Vagina (tissue), 2 donors: ENCODE measurements around the gene NOTCH1. TPM values are rescaled to one million over a fixed set of nuclear protein-coding genes. Genes with fewer than 3 reads are reported as not detected.

Experiments
- DNase-seq, 2 donors: peaks; one replicate each; pipeline ENCODE4 v3.0.0-alpha.2; 2017; ENCODE audit errors: extremely low spot score in 2 of 2
- H3K27ac ChIP-seq: fragments of 200-600 bp; sonication (generic); one replicate; pipeline ENCODE4 v1.5.1; 2019
- H3K27me3 ChIP-seq: fragments of 200-600 bp; sonication (generic); one replicate; pipeline ENCODE4 v1.5.1; 2019
- H3K36me3 ChIP-seq, 2 donors: fragments of 200-600 bp; sonication (generic); one replicate each; pipeline ENCODE4 v1.5.1; 2017 to 2019
- H3K4me1 ChIP-seq: fragments of 200-600 bp; sonication (generic); one replicate; pipeline ENCODE4 v1.5.1; 2019
- H3K4me3 ChIP-seq, 2 donors: fragments of 200-600 bp; sonication (generic); 1 replicate in 1 of 2; 2 replicates in 1 of 2; pipeline ENCODE4 v1.5.1; 2016 to 2019
- H3K9me3 ChIP-seq: fragments of 200-600 bp; sonication (generic); one replicate; pipeline ENCODE4 v1.5.1; 2019
- CTCF ChIP-seq, 3 experiments: fragments of 450-650 bp in 2 of 3; fragments of 200-600 bp in 1 of 3; sonication (generic) in 1 of 3; IDR thresholded peaks; one replicate each; pipeline ENCODE4 v1.5.1; 2017 to 2019; ENCODE audit warnings: antibody characterized with exemption in 3 of 3, mild to moderate bottlenecking in 2 of 3, moderate library complexity in 2 of 3
- POLR2A ChIP-seq, 2 donors: fragments of 450-650 bp; IDR thresholded peaks; one replicate each; pipeline ENCODE4 v1.6.1; 2017; ENCODE audit warnings: antibody characterized with exemption in 2 of 2, mild to moderate bottlenecking in 2 of 2, moderate library complexity in 2 of 2
- POLR2AphosphoS5 ChIP-seq, 2 donors: sonication (generic); formaldehyde crosslinking; IDR thresholded peaks; one replicate each; pipeline ENCODE4 v1.9.0; 2017; ENCODE audit warnings: antibody characterized with exemption in 2 of 2, mild to moderate bottlenecking in 2 of 2, low read depth in 1 of 2; ENCODE audit not compliant: insufficient read depth in 1 of 2
- intact Hi-C: fragments of 100-400 bp; cut with DNase I; formaldehyde crosslinking; loops from one replicate; pipeline ENCODE4 v1.15.1; 2023
- total RNA-seq: library from RNA; depleted of rRNA; stranded (reverse); fragments of >200 nt; gene quantifications from one replicate; pipeline ENCODE4 v1.2.3, GENCODE V29; 2016

Gene NOTCH1
- total RNA-seq, 1 donor from 2014 or later: 67.0 TPM

- TF ChIP-seq POLR2AphosphoS5 (IDR thresholded peaks at IDR 0.05; ENCODE audit: insufficient read depth in 1 of 2, low read depth in 1 of 2): no peak
- TF ChIP-seq CTCF (IDR thresholded peaks at IDR 0.05): no peak
- TF ChIP-seq POLR2A (IDR thresholded peaks at IDR 0.05): no peak
- Histone ChIP-seq H3K27me3 (no peaks in the 10 kb centered on the region), H3K9me3 (no peaks in the 10 kb centered on the region), H3K27ac (no peak overlapping the region), H3K4me3 (no peak overlapping the region), H3K36me3 (peaks cover 0 to 60% of the 10 kb centered on the region in 2 donors), H3K4me1 (no peaks in the 10 kb centered on the region)
- no peak for DNase-seq
- intact Hi-C loops: loop anchor here (10.0 kb wide), 1 partner anchor 48 kb away; the partner anchor contains the start of gene NOTCH1
Observed at GRCh38 chr9:136496801-136497620, 48.8 kb downstream of the NOTCH1 start.

- TF ChIP-seq POLR2A (IDR thresholded peaks at IDR 0.05): no peak
- TF ChIP-seq POLR2AphosphoS5 (IDR thresholded peaks at IDR 0.05; ENCODE audit: insufficient read depth in 1 of 2, low read depth in 1 of 2): peak in 1 of 2 donors; percentile 8
- H3K9me3 ChIP-seq: no peaks in the 10 kb centered on the region
- H3K36me3 ChIP-seq: peaks cover 0 to 54% of the 10 kb centered on the region in 2 donors
- DNase-seq: no peak
- no peak overlapping the region for H3K4me3 ChIP-seq
- intact Hi-C loops: loop anchor here (10.0 kb wide), 1 partner anchor 49 kb away; the partner anchor contains the start of gene NOTCH1
- H3K4me1 ChIP-seq: no peaks in the 10 kb centered on the region
- H3K27me3 ChIP-seq: no peaks in the 10 kb centered on the region
- H3K27ac ChIP-seq: no peak overlapping the region
Observed at GRCh38 chr9:136496181-136496580, 49.7 kb downstream of the NOTCH1 start.

GRCh38 chr9:136495238-136495800 lies 50.5 kb downstream of the NOTCH1 start:
- Histone ChIP-seq H3K27me3 (no peaks in the 10 kb centered on the region), H3K36me3 (peaks cover 0 to 45% of the 10 kb centered on the region in 2 donors), H3K9me3 (no peaks in the 10 kb centered on the region), H3K4me3 (no peak overlapping the region), H3K27ac (no peak overlapping the region), H3K4me1 (no peaks in the 10 kb centered on the region)
- intact Hi-C loops: loop anchor here (10.0 kb wide), 1 partner anchor 49 kb away; the partner anchor contains the start of gene NOTCH1
- no peak for TF ChIP-seq CTCF (IDR thresholded peaks at IDR 0.05)
- TF ChIP-seq POLR2A (IDR thresholded peaks at IDR 0.05): no peak
- TF ChIP-seq POLR2AphosphoS5 (IDR thresholded peaks at IDR 0.05; ENCODE audit: insufficient read depth in 1 of 2, low read depth in 1 of 2): no peak
- DNase-seq: no peak

GRCh38 chr9:136494531-136495215 lies 51.2 kb downstream of the NOTCH1 start:
- TF ChIP-seq POLR2A (IDR thresholded peaks at IDR 0.05) (no peak), CTCF (IDR thresholded peaks at IDR 0.05) (no peak), POLR2AphosphoS5 (IDR thresholded peaks at IDR 0.05; ENCODE audit: insufficient read depth in 1 of 2, low read depth in 1 of 2) (no peak)
- DNase-seq: no peak
- intact Hi-C loops: loop anchor here (10.0 kb wide), 1 partner anchor 50 kb away; the partner anchor contains the start of gene NOTCH1
- Histone ChIP-seq H3K4me1 (no peaks in the 10 kb centered on the region), H3K36me3 (peaks cover 0 to 39% of the 10 kb centered on the region in 2 donors), H3K27me3 (no peaks in the 10 kb centered on the region), H3K4me3 (no peak overlapping the region), H3K9me3 (no peaks in the 10 kb centered on the region), H3K27ac (no peak overlapping the region)

GRCh38 chr9:136494012-136494411 lies 51.8 kb downstream of the NOTCH1 start:
- peaks cover 0 to 32% of the 10 kb centered on the region in 2 donors for H3K36me3 ChIP-seq
- no peaks in the 10 kb centered on the region for H3K27me3 ChIP-seq
- H3K4me1 ChIP-seq: no peaks in the 10 kb centered on the region
- H3K27ac ChIP-seq: no peak overlapping the region
- no peak overlapping the region for H3K4me3 ChIP-seq
- TF ChIP-seq POLR2AphosphoS5 (IDR thresholded peaks at IDR 0.05; ENCODE audit: insufficient read depth in 1 of 2, low read depth in 1 of 2) (no peak), POLR2A (IDR thresholded peaks at IDR 0.05) (no peak), CTCF (IDR thresholded peaks at IDR 0.05) (no peak)
- H3K9me3 ChIP-seq: no peaks in the 10 kb centered on the region
- intact Hi-C loops: loop anchor here (10.0 kb wide), 1 partner anchor 51 kb away; the partner anchor contains the start of gene NOTCH1
- no peak for DNase-seq
